HCT116 (cell line): Measurements from ENCODE around the gene CLDN14. TPM values are rescaled to one million over a fixed set of nuclear protein-coding genes. Genes with fewer than 3 reads are reported as not detected.

ENCODE experiments used
- ATAC-seq: fragments of 200-7000 bp; cut with Tn5 transposase; 2 replicates; pipeline ENCODE4 v1.9.1; 2020; ENCODE audit warnings: mild to moderate bottlenecking, moderate library complexity
- Bru-seq: library from RNA; stranded (reverse); fragments of 400-500 nt; gene quantifications from one replicate; lab custom pipeline; 2021; lab: Mats Ljungman, UMichigan
- BruChase-seq, 2 experiments: library from RNA; stranded (reverse); fragments of 400-500 nt; gene quantifications; one replicate each; lab custom pipeline; 2021; lab: Mats Ljungman, UMichigan
- BruUV-seq: library from RNA; stranded (reverse); fragments of 400-500 nt; replicated peaks from 2 replicates; lab custom pipeline; 2021; lab: Mats Ljungman, UMichigan
- CTCF ChIA-PET: fragments of 300-600 bp; sonication (Branson Sonifier 250); formaldehyde crosslinking; loops from one replicate; lab custom pipeline; 2021; ENCODE audit warnings: antibody characterized with exemption; lab: Charles Lee
- POLR2A ChIA-PET: fragments of 300-600, 350-600 bp; sonication (Branson Sonifier 250); formaldehyde crosslinking; loops from one replicate; lab custom pipeline; 2021; ENCODE audit warnings: antibody characterized with exemption; lab: Charles Lee
- RAD21 ChIA-PET, 2 experiments: fragments of 300-600 bp; sonication (Branson Sonifier 250); formaldehyde crosslinking; loops; one replicate each; lab custom pipeline; 2023; ENCODE audit warnings: low total read pairs in 2 of 2; ENCODE audit not compliant: uncharacterized antibody in 2 of 2, unreplicated experiment in 2 of 2, low non-redundant PET in 1 of 2; lab: Charles Lee
- DNase-seq: peaks from one replicate; pipeline ENCODE4 v3.0.0-alpha.2; 2010; ENCODE audit warnings: low read depth, low spot score
- H2AFZ ChIP-seq: fragments of 200-600 bp; shearing (Covaris generic), sonication (generic); 2 replicates; pipeline ENCODE4 v1.6.1; 2017; ENCODE audit warnings: low read depth, mixed run types, mixed read lengths, antibody characterized with exemption, low read length; ENCODE audit not compliant: poor library complexity, severe bottlenecking
- H3K27ac ChIP-seq: 2 replicates; pipeline ENCODE4 v1.5.1; 2012; ENCODE audit warnings: low read depth, low read length
- H3K27me3 ChIP-seq: fragments of 200-600 bp; sonication (generic); 2 replicates; pipeline ENCODE4 v1.6.1; 2016; ENCODE audit warnings: mixed run types, low read length, mixed read lengths; ENCODE audit not compliant: insufficient read depth
- H3K36me3 ChIP-seq, 2 experiments: fragments of 200-500 bp in 1 of 2; fragments of 200-600 bp in 1 of 2; sonication (Bioruptor generic) in 1 of 2; sonication (generic) in 1 of 2; 2 replicates each; pipeline versions ENCODE4 v1.5.1 to v1.6.1; 2014 to 2016; ENCODE audit warnings: low read length in 2 of 2, inconsistent platforms in 1 of 2, mixed read lengths in 1 of 2, mixed run types in 1 of 2; ENCODE audit not compliant: insufficient read depth in 2 of 2, control insufficient read depth in 1 of 2
- H3K4me1 ChIP-seq, 2 experiments: fragments of 200-600 bp in 1 of 2; sonication (generic) in 1 of 2; 2 replicates each; pipeline versions ENCODE4 v1.5.1 to v1.6.1; 2012 to 2017; ENCODE audit warnings: low read length in 2 of 2, inconsistent platforms in 1 of 2, mild to moderate bottlenecking in 1 of 2, mixed read lengths in 1 of 2, mixed run types in 1 of 2, moderate library complexity in 1 of 2; ENCODE audit not compliant: insufficient read depth in 2 of 2, control insufficient read depth in 1 of 2
- H3K4me2 ChIP-seq: fragments of 200-600 bp; sonication (generic); 2 replicates; pipeline ENCODE4 v1.6.1; 2017; ENCODE audit warnings: mixed run types, low read length, mixed read lengths
- H3K4me3 ChIP-seq, 2 experiments: fragments of 200-600 bp in 1 of 2; sonication (generic) in 1 of 2; replicated peaks in 1 of 2; 2 replicates each; pipeline ENCODE4 v1.5.1; 2011 to 2016; ENCODE audit warnings: low read length in 2 of 2, control low read depth in 1 of 2, low read depth in 1 of 2, mild to moderate bottlenecking in 1 of 2, mixed read lengths in 1 of 2, mixed run types in 1 of 2
- H3K79me2 ChIP-seq: fragments of 200-600 bp; sonication (generic); 2 replicates; pipeline ENCODE4 v1.6.1; 2017; ENCODE audit warnings: mild to moderate bottlenecking, mixed run types, low read length, moderate library complexity, mixed read lengths; ENCODE audit not compliant: insufficient read depth
- H3K9ac ChIP-seq: fragments of 200-600 bp; sonication (generic); 2 replicates; pipeline ENCODE4 v1.6.1; 2016; ENCODE audit warnings: low read length, mixed read lengths
- H3K9me2 ChIP-seq: fragments of 200-600 bp; sonication (generic), shearing (Covaris generic); 2 replicates; pipeline ENCODE4 v1.6.1; 2017; ENCODE audit warnings: mixed run types, mild to moderate bottlenecking, moderate library complexity; ENCODE audit not compliant: insufficient read depth
- H3K9me3 ChIP-seq, 2 experiments: fragments of 200-500 bp in 1 of 2; fragments of 200-600 bp in 1 of 2; sonication (Bioruptor generic) in 1 of 2; sonication (generic) in 1 of 2; 2 replicates each; pipeline ENCODE4 v1.6.1; 2014 to 2017; ENCODE audit warnings: low read length in 2 of 2, mixed read lengths in 2 of 2, inconsistent platforms in 1 of 2, low read depth in 1 of 2, mild to moderate bottlenecking in 1 of 2, mixed run types in 1 of 2, moderate library complexity in 1 of 2; ENCODE audit not compliant: control insufficient read depth in 1 of 2, insufficient read depth in 1 of 2
- H4K20me1 ChIP-seq: fragments of 200-600 bp; sonication (generic), shearing (Covaris generic); 2 replicates; pipeline ENCODE4 v1.6.1; 2017; ENCODE audit warnings: mixed run types, mild to moderate bottlenecking, moderate library complexity; ENCODE audit not compliant: insufficient read depth
- CBX3 ChIP-seq: IDR thresholded peaks from 2 replicates; pipeline ENCODE4 v1.6.1; 2012; ENCODE audit warnings: low read depth
- CEBPB ChIP-seq: IDR thresholded peaks from 2 replicates; pipeline ENCODE4 v1.6.1; 2012; ENCODE audit warnings: low read depth
- ELF1 ChIP-seq: IDR thresholded peaks from 2 replicates; pipeline ENCODE4 v1.6.1; 2012; ENCODE audit warnings: low read depth, borderline replicate concordance
- EZH2phosphoT487 ChIP-seq: fragments of 200-600 bp; IDR thresholded peaks from 2 replicates; pipeline ENCODE4 v1.6.1; 2018; ENCODE audit warnings: antibody characterized with exemption, borderline replicate concordance
- JUND ChIP-seq: IDR thresholded peaks from 2 replicates; pipeline ENCODE4 v1.6.1; 2012
- POLR2AphosphoS5 ChIP-seq: IDR thresholded peaks from 2 replicates; pipeline ENCODE4 v1.6.1; 2011; ENCODE audit warnings: mild to moderate bottlenecking, low read depth, low read length, moderate library complexity
- SP1 ChIP-seq: IDR thresholded peaks from 2 replicates; pipeline ENCODE4 v1.6.1; 2012; ENCODE audit warnings: low read depth
- SRF ChIP-seq: IDR thresholded peaks from 2 replicates; pipeline ENCODE4 v1.6.1; 2012; ENCODE audit warnings: low read depth
- ZNF274 ChIP-seq: fragments of 200-500 bp; sonication (Bioruptor generic); IDR thresholded peaks from 2 replicates; pipeline ENCODE4 v1.6.1; 2014; ENCODE audit warnings: mild to moderate bottlenecking, low read depth, low read length, inconsistent platforms
- intact Hi-C: fragments of 100-400 bp; cut with micrococcal nuclease; formaldehyde crosslinking; loops from 2 replicates; pipeline ENCODE4 v1.10.0; 2022
- long read RNA-seq: library from polyadenylated mRNA; unstranded; transcript quantifications from one replicate; pipeline ENCODE4 v2.0.0, GENCODE V29; 2021; ENCODE audit not compliant: unreplicated experiment
- polyA plus RNA-seq: library from polyadenylated mRNA; unstranded; fragments of >200 nt; gene quantifications from 2 replicates; pipeline ENCODE4 v1.2.1, GENCODE V29; 2012; ENCODE audit warnings: missing spikeins
- total RNA-seq: library from RNA; stranded (reverse); gene quantifications from one replicate; pipeline ENCODE4 v1.2.1, GENCODE V29; 2021; ENCODE audit not compliant: unreplicated experiment
- TF ChIP-seq, protein P1 (sequence below): IDR thresholded peaks from 2 replicates; pipeline ENCODE4 v1.6.1; 2012

CLDN14 gene, protein sequence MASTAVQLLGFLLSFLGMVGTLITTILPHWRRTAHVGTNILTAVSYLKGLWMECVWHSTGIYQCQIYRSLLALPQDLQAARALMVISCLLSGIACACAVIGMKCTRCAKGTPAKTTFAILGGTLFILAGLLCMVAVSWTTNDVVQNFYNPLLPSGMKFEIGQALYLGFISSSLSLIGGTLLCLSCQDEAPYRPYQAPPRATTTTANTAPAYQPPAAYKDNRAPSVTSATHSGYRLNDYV
- not detected for total RNA-seq
- polyA plus RNA-seq: not detected in 2 replicates
- percentile 2 among the genes with signal in this experiment for Bru-seq, nascent RNA
- percentile 6 among the genes with signal in this experiment for BruChase-seq, experiment 1, labeled RNA remaining after a 6-hour chase
- percentile 2 among the genes with signal in this experiment for BruChase-seq, experiment 2, labeled RNA remaining after a 2-hour chase
- long read RNA-seq: 0 reads

DNA sequence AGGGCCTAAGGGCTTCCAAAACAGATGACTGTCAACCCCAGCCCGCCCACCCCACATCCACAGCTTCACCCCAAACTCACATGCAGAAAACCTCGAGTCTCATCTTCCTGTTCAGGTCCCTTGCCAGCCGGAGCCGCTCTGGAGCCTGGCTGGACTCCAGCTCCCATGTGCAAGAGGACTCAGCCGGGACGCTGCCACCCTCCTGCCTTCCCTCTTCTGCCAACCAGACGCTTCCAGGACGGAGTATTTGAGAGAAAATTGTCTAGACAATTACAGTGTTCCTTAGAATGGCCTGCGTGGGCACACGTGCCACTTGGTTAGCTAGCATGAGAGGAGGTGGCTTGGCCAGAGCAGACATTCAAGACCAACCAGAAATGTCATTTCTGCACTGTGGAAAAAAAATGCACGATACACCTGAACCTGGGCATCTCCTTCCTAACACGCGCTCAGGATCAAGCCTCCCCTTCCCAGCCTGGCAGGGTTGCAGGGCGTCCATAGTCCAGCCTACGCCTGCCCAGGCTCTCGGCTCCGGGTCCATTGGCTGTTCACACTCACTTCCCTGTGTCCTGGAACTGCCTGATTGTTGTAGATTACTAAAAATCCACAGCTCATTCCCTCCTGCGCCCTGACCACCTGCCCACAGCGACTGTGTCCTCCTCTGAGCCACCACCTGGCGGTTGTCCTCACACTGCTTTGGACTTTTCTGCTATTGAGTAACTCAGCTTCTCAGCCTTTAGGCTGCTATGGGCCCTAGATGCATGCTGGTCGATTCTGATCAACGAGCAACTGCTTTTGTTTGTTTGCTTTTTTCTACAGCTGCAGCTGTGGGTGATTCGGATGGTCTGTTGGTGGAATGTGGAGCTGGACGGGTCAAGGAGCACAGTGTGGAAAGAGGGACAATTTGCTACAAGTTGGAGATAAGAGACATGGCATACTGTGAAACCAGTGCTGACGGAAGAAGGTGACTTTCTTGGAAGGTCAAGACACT lies at the start of gene CLDN14:
Gene CLDN14, minus strand, starts transcription at position 708 of the 988 bp plus-strand sequence. CDS start 18,427 bp downstream, outside the sequence.
- no peak for TF ChIP-seq CEBPB
- TF ChIP-seq, protein P1, sequence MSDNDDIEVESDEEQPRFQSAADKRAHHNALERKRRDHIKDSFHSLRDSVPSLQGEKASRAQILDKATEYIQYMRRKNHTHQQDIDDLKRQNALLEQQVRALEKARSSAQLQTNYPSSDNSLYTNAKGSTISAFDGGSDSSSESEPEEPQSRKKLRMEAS: no peak
- no peak for TF ChIP-seq ZNF274
- no peak for TF ChIP-seq SP1
- no peak for TF ChIP-seq SRF
- no peak for TF ChIP-seq JUND
- TF ChIP-seq ELF1: no peak
- no peak for TF ChIP-seq CBX3
- no peak for TF ChIP-seq EZH2phosphoT487
- TF ChIP-seq POLR2AphosphoS5: no peak
- Histone ChIP-seq H3K4me2 (no peak within 1 kb of the TSS), H3K79me2 (no peaks in the 10 kb centered on the region), H3K9ac (no peak within 1 kb of the TSS), H2AFZ (no peak within 1 kb of the TSS), H3K27me3 (peaks cover 5% of the 10 kb centered on the region), H3K9me2 (no peaks in the 10 kb centered on the region), H3K27ac (no peak within 1 kb of the TSS), H3K36me3 (no peaks in the 10 kb centered on the region), H3K4me3 (no peak within 1 kb of the TSS), H3K4me1 (no peaks in the 10 kb centered on the region), H4K20me1 (no peaks in the 10 kb centered on the region), H3K9me3 (no peaks in the 10 kb centered on the region)
- DNase-seq (no peak), ATAC-seq (no peak)
- RAD21 ChIA-PET: no interaction called here
- POLR2A ChIA-PET: no interaction called here
- no TSS peak for BruUV-seq
- CTCF ChIA-PET: no interaction called here
- intact Hi-C loops: no loop called here
